Measurements from ENCODE around the gene ZNF445.

ZNF445 gene

GRCh38 chr3:44510000-44510368 lies 32.5 kb upstream of the ZNF445 start:
- no peak for TF ChIP-seq PPARA (CRISPR knock-in tag; IDR thresholded peaks at IDR 0.05; ENCODE audit: borderline replicate concordance)
- no peak for TF ChIP-seq GLIS3 (CRISPR knock-in tag; IDR thresholded peaks at IDR 0.05)
- 0 out of 2 replicates have a peak, but pooled peaks have one; percentile 37 for TF ChIP-seq SNAI2 (CRISPR knock-in tag; IDR thresholded peaks at IDR 0.05)
- TF ChIP-seq ZFP3 (CRISPR knock-in tag; IDR thresholded peaks at IDR 0.05): no peak
- no peak for TF ChIP-seq ARNTL (CRISPR knock-in tag; IDR thresholded peaks at IDR 0.05; ENCODE audit: borderline replicate concordance, low read depth)
- no peak for TF ChIP-seq CSRNP3 (CRISPR knock-in tag; IDR thresholded peaks at IDR 0.05)
- peak; percentile 23 for ATAC-seq

DNA sequence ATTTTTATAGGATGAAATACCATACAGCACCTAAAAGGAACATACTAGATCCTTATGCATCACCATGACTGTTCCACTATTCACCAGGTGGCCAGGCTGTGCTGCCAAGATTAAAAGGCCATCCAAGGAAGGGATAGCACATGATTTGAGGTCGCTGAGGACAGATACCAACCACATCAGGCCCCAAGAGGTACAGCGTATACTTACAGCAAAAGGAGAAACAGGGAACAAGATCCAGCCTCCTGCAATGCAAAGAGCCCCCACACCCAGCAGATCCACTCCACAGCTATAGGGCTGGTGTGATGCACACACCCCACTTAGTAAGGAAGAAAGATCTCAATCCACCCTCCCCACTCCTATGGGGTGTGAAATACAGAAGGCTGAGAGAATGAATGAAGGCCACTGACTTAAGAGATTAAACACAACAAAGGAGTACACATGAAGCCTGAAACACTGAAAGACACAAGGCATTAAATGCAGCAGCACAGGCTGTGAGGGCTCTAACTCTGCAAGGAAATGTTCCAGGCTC lies 32.0 kb upstream of the ZNF445 start:
- no peak for TF ChIP-seq PPARA (CRISPR knock-in tag; IDR thresholded peaks at IDR 0.05; ENCODE audit: borderline replicate concordance)
- TF ChIP-seq ESRRG (CRISPR knock-in tag; IDR thresholded peaks at IDR 0.05): no peak
- no peak for TF ChIP-seq CREB5 (CRISPR knock-in tag; IDR thresholded peaks at IDR 0.05; ENCODE audit: low read depth)
- ATAC-seq: peak; percentile 24

GRCh38 chr3:44506961-44507360 lies 29.5 kb upstream of the ZNF445 start:
- no peak for ATAC-seq
- TF ChIP-seq, protein P1, sequence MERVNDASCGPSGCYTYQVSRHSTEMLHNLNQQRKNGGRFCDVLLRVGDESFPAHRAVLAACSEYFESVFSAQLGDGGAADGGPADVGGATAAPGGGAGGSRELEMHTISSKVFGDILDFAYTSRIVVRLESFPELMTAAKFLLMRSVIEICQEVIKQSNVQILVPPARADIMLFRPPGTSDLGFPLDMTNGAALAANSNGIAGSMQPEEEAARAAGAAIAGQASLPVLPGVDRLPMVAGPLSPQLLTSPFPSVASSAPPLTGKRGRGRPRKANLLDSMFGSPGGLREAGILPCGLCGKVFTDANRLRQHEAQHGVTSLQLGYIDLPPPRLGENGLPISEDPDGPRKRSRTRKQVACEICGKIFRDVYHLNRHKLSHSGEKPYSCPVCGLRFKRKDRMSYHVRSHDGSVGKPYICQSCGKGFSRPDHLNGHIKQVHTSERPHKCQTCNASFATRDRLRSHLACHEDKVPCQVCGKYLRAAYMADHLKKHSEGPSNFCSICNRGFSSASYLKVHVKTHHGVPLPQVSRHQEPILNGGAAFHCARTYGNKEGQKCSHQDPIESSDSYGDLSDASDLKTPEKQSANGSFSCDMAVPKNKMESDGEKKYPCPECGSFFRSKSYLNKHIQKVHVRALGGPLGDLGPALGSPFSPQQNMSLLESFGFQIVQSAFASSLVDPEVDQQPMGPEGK (CRISPR knock-in tag; IDR thresholded peaks at IDR 0.05; ENCODE audit: borderline replicate concordance): no peak
- TF ChIP-seq ZNF565 (CRISPR knock-in tag; conservative IDR thresholded peaks at IDR 0.05; ENCODE audit: low read depth): no peak
- no peak for TF ChIP-seq ZNF70 (CRISPR knock-in tag; IDR thresholded peaks at IDR 0.05)
- no peak for TF ChIP-seq OSR1 (CRISPR knock-in tag; IDR thresholded peaks at IDR 0.05)
- TF ChIP-seq TCF4 (CRISPR knock-in tag; IDR thresholded peaks at IDR 0.05; ENCODE audit: borderline replicate concordance): no peak
- TF ChIP-seq CREB5 (CRISPR knock-in tag; IDR thresholded peaks at IDR 0.05; ENCODE audit: low read depth): no peak
- no peak for TF ChIP-seq CSRNP3 (CRISPR knock-in tag; IDR thresholded peaks at IDR 0.05)
- TF ChIP-seq, protein P2, sequence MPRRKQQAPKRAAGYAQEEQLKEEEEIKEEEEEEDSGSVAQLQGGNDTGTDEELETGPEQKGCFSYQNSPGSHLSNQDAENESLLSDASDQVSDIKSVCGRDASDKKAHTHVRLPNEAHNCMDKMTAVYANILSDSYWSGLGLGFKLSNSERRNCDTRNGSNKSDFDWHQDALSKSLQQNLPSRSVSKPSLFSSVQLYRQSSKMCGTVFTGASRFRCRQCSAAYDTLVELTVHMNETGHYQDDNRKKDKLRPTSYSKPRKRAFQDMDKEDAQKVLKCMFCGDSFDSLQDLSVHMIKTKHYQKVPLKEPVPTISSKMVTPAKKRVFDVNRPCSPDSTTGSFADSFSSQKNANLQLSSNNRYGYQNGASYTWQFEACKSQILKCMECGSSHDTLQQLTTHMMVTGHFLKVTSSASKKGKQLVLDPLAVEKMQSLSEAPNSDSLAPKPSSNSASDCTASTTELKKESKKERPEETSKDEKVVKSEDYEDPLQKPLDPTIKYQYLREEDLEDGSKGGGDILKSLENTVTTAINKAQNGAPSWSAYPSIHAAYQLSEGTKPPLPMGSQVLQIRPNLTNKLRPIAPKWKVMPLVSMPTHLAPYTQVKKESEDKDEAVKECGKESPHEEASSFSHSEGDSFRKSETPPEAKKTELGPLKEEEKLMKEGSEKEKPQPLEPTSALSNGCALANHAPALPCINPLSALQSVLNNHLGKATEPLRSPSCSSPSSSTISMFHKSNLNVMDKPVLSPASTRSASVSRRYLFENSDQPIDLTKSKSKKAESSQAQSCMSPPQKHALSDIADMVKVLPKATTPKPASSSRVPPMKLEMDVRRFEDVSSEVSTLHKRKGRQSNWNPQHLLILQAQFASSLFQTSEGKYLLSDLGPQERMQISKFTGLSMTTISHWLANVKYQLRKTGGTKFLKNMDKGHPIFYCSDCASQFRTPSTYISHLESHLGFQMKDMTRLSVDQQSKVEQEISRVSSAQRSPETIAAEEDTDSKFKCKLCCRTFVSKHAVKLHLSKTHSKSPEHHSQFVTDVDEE (CRISPR knock-in tag; IDR thresholded peaks at IDR 0.05): no peak
- TF ChIP-seq ZFP3 (CRISPR knock-in tag; IDR thresholded peaks at IDR 0.05): no peak
- TF ChIP-seq TOX (CRISPR knock-in tag; IDR thresholded peaks at IDR 0.05; ENCODE audit: borderline replicate concordance): no peak
- no peak for TF ChIP-seq BACH2 (CRISPR knock-in tag; IDR thresholded peaks at IDR 0.05; ENCODE audit: borderline replicate concordance)
- no peak for TF ChIP-seq RARB (CRISPR knock-in tag; IDR thresholded peaks at IDR 0.05)
- no peak for TF ChIP-seq PPARA (CRISPR knock-in tag; IDR thresholded peaks at IDR 0.05; ENCODE audit: borderline replicate concordance)

- no peak for ATAC-seq
- no peak for TF ChIP-seq TCF4 (CRISPR knock-in tag; IDR thresholded peaks at IDR 0.05; ENCODE audit: borderline replicate concordance)
- TF ChIP-seq ZC3H10 (CRISPR knock-in tag; IDR thresholded peaks at IDR 0.05): no peak
- no peak for TF ChIP-seq CSDC2 (CRISPR knock-in tag; IDR thresholded peaks at IDR 0.05)
- no peak for TF ChIP-seq CREB5 (CRISPR knock-in tag; IDR thresholded peaks at IDR 0.05; ENCODE audit: low read depth)
- no peak for TF ChIP-seq ZFP3 (CRISPR knock-in tag; IDR thresholded peaks at IDR 0.05)
- no peak for TF ChIP-seq ZNF8 (CRISPR knock-in tag; IDR thresholded peaks at IDR 0.05)
- no peak for TF ChIP-seq BACH2 (CRISPR knock-in tag; IDR thresholded peaks at IDR 0.05; ENCODE audit: borderline replicate concordance)
- TF ChIP-seq, protein P2 (CRISPR knock-in tag; IDR thresholded peaks at IDR 0.05): no peak
Measured at GRCh38 chr3:44506556-44506955, 29.1 kb upstream of the ZNF445 start.
